ENCODE results near the gene SF1.

Gene SF1

GRCh38 chr11:64723907-64724862 is 54.2 kb downstream of the SF1 start:
- no peak for DNase-seq (ENCODE audit: low read depth)

GRCh38 chr11:64723117-64723906 is 55.0 kb downstream of the SF1 start, which contains the start of gene NRXN2:
NRXN2 (minus strand) TSS chr11:64723197; CDS start chr11:64713699, 9,498 bp downstream.
- peak; percentile 80 for DNase-seq (ENCODE audit: low read depth)

- DNase-seq (ENCODE audit: low read depth), result no peak
Measured at GRCh38 chr11:64722141-64723065, 55.9 kb downstream of the SF1 start.

GRCh38 chr11:64721359-64721699 is 57.0 kb downstream of the SF1 start:
- DNase-seq (ENCODE audit: low read depth), result no peak

- DNase-seq (ENCODE audit: low read depth), result no peak
Measured at GRCh38 chr11:64720640-64721358, 57.5 kb downstream of the SF1 start.

- DNase-seq (ENCODE audit: low read depth), result no peak
Measured at GRCh38 chr11:64720167-64720566, 58.2 kb downstream of the SF1 start.

GRCh38 chr11:64719406-64719805 is 58.9 kb downstream of the SF1 start:
- no peak for DNase-seq (ENCODE audit: low read depth)

- no peak for DNase-seq (ENCODE audit: low read depth)
Measured at GRCh38 chr11:64718780-64719124, 59.6 kb downstream of the SF1 start.

GRCh38 chr11:64718084-64718779 is 60.1 kb downstream of the SF1 start:
- DNase-seq (ENCODE audit: low read depth), result no peak

GRCh38 chr11:64717268-64717578 is 61.1 kb downstream of the SF1 start:
- no peak for DNase-seq (ENCODE audit: low read depth)

GRCh38 chr11:64716473-64717267 is 61.7 kb downstream of the SF1 start:
- no peak for DNase-seq (ENCODE audit: low read depth)

GRCh38 chr11:64715756-64716472 is 62.4 kb downstream of the SF1 start:
- DNase-seq (ENCODE audit: low read depth), result no peak

- DNase-seq (ENCODE audit: low read depth), result no peak
Measured at GRCh38 chr11:64715110-64715509, 63.2 kb downstream of the SF1 start.

GRCh38 chr11:64714666-64715065 is 63.7 kb downstream of the SF1 start:
- no peak for DNase-seq (ENCODE audit: low read depth)
